HepG2 (cell line): Measurements from ENCODE around the gene VARS2. TPM values are rescaled to one million over a fixed set of nuclear protein-coding genes. Genes with fewer than 3 reads are reported as not detected.
A peak's percentile ranks its signal among the peaks of the same experiment; 100 is the strongest.

Experiments used
- ATAC-seq: fragments of 200-7000 bp; cut with Tn5 transposase; 3 replicates; pipeline ENCODE4 v1.9.1; 2020; ENCODE audit warnings: mild to moderate bottlenecking, moderate library complexity
- BruUV-seq: library from RNA; stranded (reverse); fragments of 400-500 nt; replicated peaks from 2 replicates; lab custom pipeline; 2021; lab: Mats Ljungman, UMichigan
- CTCF ChIA-PET: fragments of 300-600 bp; formaldehyde crosslinking; extraction: SDS; loops from one replicate; lab custom pipeline; 2021; ENCODE audit warnings: low total read pairs, inconsistent platforms, low intra/inter-chr PET ratio; lab: Yijun Ruan, JAX
- POLR2A ChIA-PET: fragments of 350-600 bp; sonication (Branson Sonifier 250); formaldehyde crosslinking; loops from one replicate; lab custom pipeline; 2020; ENCODE audit warnings: antibody characterized with exemption, inconsistent platforms; lab: Yijun Ruan, JAX
- DNase-seq: peaks from one replicate; pipeline ENCODE4 v3.0.0-alpha.2; 2015; ENCODE audit warnings: low spot score
- FAIRE-seq: peaks from 3 replicates; lab custom pipeline; 2011; peaks lifted over from hg19 to GRCh38; lab: Jason Lieb, UNC
- H2AFZ ChIP-seq: one replicate; pipeline ENCODE4 v1.6.1; 2011; ENCODE audit warnings: low read length, inconsistent platforms
- H3K27ac ChIP-seq: fragments of 300-600 bp; 3 replicates; pipeline ENCODE4 v1.8.0; 2011; ENCODE audit warnings: mixed run types, mild to moderate bottlenecking, mixed read lengths, low read length, inconsistent platforms; ENCODE audit not compliant: insufficient read depth; ENCODE audit errors: extremely low read length
- H3K27me3 ChIP-seq, 2 experiments: fragments of 200-600 bp in 1 of 2; 2 replicates in 1 of 2; 3 replicates in 1 of 2; pipeline versions ENCODE4 v1.6.0 to v1.8.0; 2011; ENCODE audit warnings: low read length in 2 of 2, mild to moderate bottlenecking in 2 of 2, moderate library complexity in 2 of 2, inconsistent platforms in 1 of 2; ENCODE audit not compliant: insufficient read depth in 2 of 2, control insufficient read depth in 1 of 2
- H3K36me3 ChIP-seq, 2 experiments: fragments of 200-600 bp in 1 of 2; replicated peaks in 1 of 2; 2 replicates in 1 of 2; 3 replicates in 1 of 2; pipeline versions ENCODE4 v1.5.1 to v1.8.0; 2011; ENCODE audit warnings: low read length in 2 of 2, inconsistent platforms in 1 of 2; ENCODE audit not compliant: insufficient read depth in 2 of 2, control insufficient read depth in 1 of 2
- H3K4me1 ChIP-seq: 2 replicates; pipeline ENCODE4 v1.5.1; 2012; ENCODE audit warnings: low read length, inconsistent platforms; ENCODE audit not compliant: insufficient read depth
- H3K4me2 ChIP-seq: 2 replicates; pipeline ENCODE4 v1.6.0; 2011; ENCODE audit warnings: low read depth, low read length, inconsistent platforms
- H3K4me3 ChIP-seq, 3 experiments: fragments of 200-600 bp in 1 of 3; sonication (generic), shearing (Covaris generic) in 1 of 3; replicated peaks in 1 of 3; 2 replicates each; pipeline ENCODE4 v1.5.1; 2011 to 2016; ENCODE audit warnings: low read length in 3 of 3, inconsistent platforms in 2 of 3, low read depth in 2 of 3, mild to moderate bottlenecking in 2 of 3, control low read depth in 1 of 3, mixed read lengths in 1 of 3; ENCODE audit not compliant: insufficient read depth in 1 of 3
- H3K79me2 ChIP-seq: one replicate; pipeline ENCODE4 v1.6.1; 2011; ENCODE audit warnings: low read length, inconsistent platforms; ENCODE audit not compliant: insufficient read depth
- H3K9ac ChIP-seq: 2 replicates; pipeline ENCODE4 v1.6.0; 2011; ENCODE audit warnings: mild to moderate bottlenecking, low read depth, low read length, inconsistent platforms; ENCODE audit not compliant: insufficient read depth
- H3K9me3 ChIP-seq: 2 replicates; pipeline ENCODE4 v1.5.1; 2012; ENCODE audit warnings: mild to moderate bottlenecking, low read length
- H4K20me1 ChIP-seq: 2 replicates; pipeline ENCODE4 v1.6.0; 2011; ENCODE audit warnings: inconsistent platforms, mild to moderate bottlenecking, low read length, moderate library complexity; ENCODE audit not compliant: insufficient read depth
- CREB1 ChIP-seq, 2 experiments: fragments of 450-650 bp in 1 of 2; IDR thresholded peaks; 2 replicates each; pipeline ENCODE4 v1.6.1; 2016 to 2017; ENCODE audit warnings: control low read depth in 1 of 2, mild to moderate bottlenecking in 1 of 2, missing compliant biosample characterization in 1 of 2, missing genetic modification characterization in 1 of 2
- HNF4A ChIP-seq: sonication (generic); formaldehyde crosslinking; IDR thresholded peaks from 2 replicates; pipeline ENCODE4 v1.4.0; 2020; ENCODE audit warnings: missing genetic modification reagents
- KDM5A ChIP-seq: fragments of 200-600 bp; sonication (generic); IDR thresholded peaks from 2 replicates; pipeline ENCODE4 v1.7.0; 2018; ENCODE audit warnings: antibody characterized with exemption, mild to moderate bottlenecking, low read length, borderline replicate concordance
- MATR3 ChIP-seq: sonication (generic); formaldehyde crosslinking; IDR thresholded peaks from 2 replicates; pipeline ENCODE4 v1.4.0; 2020; ENCODE audit warnings: missing genetic modification reagents
- RXRA ChIP-seq: sonication (generic); formaldehyde crosslinking; IDR thresholded peaks from 2 replicates; pipeline ENCODE4 v1.5.1; 2020; ENCODE audit warnings: missing genetic modification reagents
- ZFP36L2 ChIP-seq: sonication (generic); formaldehyde crosslinking; IDR thresholded peaks from 2 replicates; pipeline ENCODE4 v1.4.0; 2020; ENCODE audit warnings: missing genetic modification reagents
- ZNF580 ChIP-seq: IDR thresholded peaks from 2 replicates; pipeline ENCODE4 v1.6.1; 2016; ENCODE audit warnings: low read depth, borderline replicate concordance
- WGBS: methylation state at CpG from one replicate; pipeline ENCODE4 v1.1.6; 2017; ENCODE audit warnings: low lambda C conversion rate; 5-methylcytosine and 5-hydroxymethylcytosine counted together
- in situ Hi-C: cut with HindIII; loops from 2 replicates; pipeline ENCODE4 v1.10.0; 2017; ENCODE audit warnings: low pct_unique_long_range_greater_than_20kb; ENCODE audit not compliant: extremely low pct_ligation_motif_present
- intact Hi-C: fragments of 100-400 bp; cut with micrococcal nuclease; formaldehyde crosslinking; loops from one replicate; pipeline ENCODE4 v1.10.0; 2022; ENCODE audit not compliant: unreplicated experiment
- polyA plus RNA-seq, 8 experiments: library from polyadenylated mRNA; depleted of rRNA in 3 of 8; stranded (reverse) in 7 of 8; unstranded in 1 of 8; fragments of >200 nt; fragmentation: Illumina TruSeq in 4 of 8; extraction: Trizol in 4 of 8; gene quantifications; 2 replicates each; pipeline versions ENCODE4 v1.2.1 to v1.2.3, GENCODE V29; 2011 to 2016; ENCODE audit warnings: low read depth in 4 of 8, missing spikeins in 1 of 8, mixed read lengths in 1 of 8; ENCODE audit not compliant: insufficient read depth in 1 of 8
- total RNA-seq, 5 experiments: library from RNA; depleted of rRNA; stranded (reverse); fragments of >200 nt; fragmentation: Illumina TruSeq; extraction: Trizol; gene quantifications; 2 replicates each; pipeline ENCODE4 v1.2.3, GENCODE V29; 2016; ENCODE audit warnings: low read depth in 1 of 5
- TF ChIP-seq, protein P1 (sequence below): sonication (generic); formaldehyde crosslinking; IDR thresholded peaks from 2 replicates; pipeline ENCODE4 v1.4.0; 2020; ENCODE audit warnings: missing genetic modification reagents, borderline replicate concordance
- TF ChIP-seq, protein P2 (sequence below): sonication (generic); formaldehyde crosslinking; IDR thresholded peaks from 2 replicates; pipeline ENCODE4 v1.8.1; 2023; ENCODE audit warnings: missing genetic modification reagents, mild to moderate bottlenecking, borderline replicate concordance
- TF ChIP-seq, protein P3 (sequence below): sonication (generic); formaldehyde crosslinking; IDR thresholded peaks from 2 replicates; pipeline ENCODE4 v1.9.0; 2021; ENCODE audit warnings: missing genetic modification reagents, mild to moderate bottlenecking, borderline replicate concordance

The VARS2 gene
- total and polyA plus RNA-seq, 2 of the 13 experiments (the other 11 are each of a cell fraction or from before 2014, with no cell fraction given), result 61.8 to 71.8 TPM

- no TSS peak for BruUV-seq
- TF ChIP-seq, protein P1, sequence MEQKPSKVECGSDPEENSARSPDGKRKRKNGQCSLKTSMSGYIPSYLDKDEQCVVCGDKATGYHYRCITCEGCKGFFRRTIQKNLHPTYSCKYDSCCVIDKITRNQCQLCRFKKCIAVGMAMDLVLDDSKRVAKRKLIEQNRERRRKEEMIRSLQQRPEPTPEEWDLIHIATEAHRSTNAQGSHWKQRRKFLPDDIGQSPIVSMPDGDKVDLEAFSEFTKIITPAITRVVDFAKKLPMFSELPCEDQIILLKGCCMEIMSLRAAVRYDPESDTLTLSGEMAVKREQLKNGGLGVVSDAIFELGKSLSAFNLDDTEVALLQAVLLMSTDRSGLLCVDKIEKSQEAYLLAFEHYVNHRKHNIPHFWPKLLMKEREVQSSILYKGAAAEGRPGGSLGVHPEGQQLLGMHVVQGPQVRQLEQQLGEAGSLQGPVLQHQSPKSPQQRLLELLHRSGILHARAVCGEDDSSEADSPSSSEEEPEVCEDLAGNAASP (CRISPR knock-in tag), result peak; percentile 23; the same call in 1 of the 2 replicates
- TF ChIP-seq KDM5A (no peak), RXRA (peak; percentile 30; the same call in 1 of the 2 replicates), ZNF580 (no peak), MATR3 (no peak), CREB1 (IDR thresholded peaks at IDR 0.05) (peak; percentile 33; the same call in 1 of the 2 replicates), CREB1 (CRISPR knock-in tag; IDR thresholded peaks at IDR 0.05) (no peak), HNF4A (0 out of 2 replicates have a peak, but pooled peaks have one; percentile 16), ZFP36L2 (no peak)
- TF ChIP-seq, protein P2, sequence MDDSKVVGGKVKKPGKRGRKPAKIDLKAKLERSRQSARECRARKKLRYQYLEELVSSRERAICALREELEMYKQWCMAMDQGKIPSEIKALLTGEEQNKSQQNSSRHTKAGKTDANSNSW (CRISPR knock-in tag), result no peak
- TF ChIP-seq, protein P3, sequence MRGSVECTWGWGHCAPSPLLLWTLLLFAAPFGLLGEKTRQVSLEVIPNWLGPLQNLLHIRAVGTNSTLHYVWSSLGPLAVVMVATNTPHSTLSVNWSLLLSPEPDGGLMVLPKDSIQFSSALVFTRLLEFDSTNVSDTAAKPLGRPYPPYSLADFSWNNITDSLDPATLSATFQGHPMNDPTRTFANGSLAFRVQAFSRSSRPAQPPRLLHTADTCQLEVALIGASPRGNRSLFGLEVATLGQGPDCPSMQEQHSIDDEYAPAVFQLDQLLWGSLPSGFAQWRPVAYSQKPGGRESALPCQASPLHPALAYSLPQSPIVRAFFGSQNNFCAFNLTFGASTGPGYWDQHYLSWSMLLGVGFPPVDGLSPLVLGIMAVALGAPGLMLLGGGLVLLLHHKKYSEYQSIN (CRISPR knock-in tag), result no peak
- TF ChIP-seq, all 625 proteins: peak for 4
- H3K4me1 ChIP-seq, result peaks cover 18% of the 10 kb centered on the region
- H3K4me2 ChIP-seq, result no peak within 1 kb of the TSS
- ChIA-PET CTCF (no interaction called here), POLR2A (no interaction called here)
- no peaks in the 10 kb centered on the region for H3K36me3 ChIP-seq
- peaks cover 2 to 35% of the 10 kb centered on the region in 2 experiments; a peak in 4 of 5 replicates for H3K27me3 ChIP-seq
- H3K4me3 ChIP-seq, result no peak within 1 kb of the TSS
- 5% methylated on average over 16 of the region's 16 CpGs for WGBS
- intact Hi-C loops, result no loop called here
- H3K9me3 ChIP-seq, result no peaks in the 10 kb centered on the region
- H2AFZ ChIP-seq, result no peak within 1 kb of the TSS
- no peaks in the 10 kb centered on the region for H4K20me1 ChIP-seq
- H3K79me2 ChIP-seq, result no peaks in the 10 kb centered on the region
- DNase-seq (no peak), FAIRE-seq (no peak), ATAC-seq (no peak)
- in situ Hi-C loops, result no loop called here
- no peak within 1 kb of the TSS for H3K9ac ChIP-seq
- H3K27ac ChIP-seq, result no peak within 1 kb of the TSS
These were observed 26.4 kb downstream of the VARS2 start, which contains the start of gene MUCL3 for GRCh38 chr6:30940361-30940986. MUCL3 (plus strand) TSS chr6:30940973; CDS start chr6:30941000, 27 bp downstream.
